ENCODE measurements around the gene PAN2.
A peak's percentile ranks its signal among the peaks of the same experiment; 100 is the strongest.
"Not testable (repeated sequence)": the region's sequence is repeated elsewhere in the genome, so short reads cannot be mapped to it uniquely, and the experiment has no call there.

Gene PAN2

GRCh38 chr12:56286044-56286830, 47.6 kb downstream of the PAN2 start:
- no peaks in the 10 kb centered on the region for H3K27me3 ChIP-seq (ENCODE audit: insufficient read depth, poor library complexity, severe bottlenecking)
- H3K27ac ChIP-seq (replicated peaks) = peak overlapping the region; percentile 22
- TF ChIP-seq CTCF (IDR thresholded peaks at IDR 0.05; ENCODE audit: insufficient read depth, low read length) = no peak
- no peak for TF ChIP-seq GABPA (IDR thresholded peaks at IDR 0.05; ENCODE audit: low read depth)
- TF ChIP-seq, protein P1, sequence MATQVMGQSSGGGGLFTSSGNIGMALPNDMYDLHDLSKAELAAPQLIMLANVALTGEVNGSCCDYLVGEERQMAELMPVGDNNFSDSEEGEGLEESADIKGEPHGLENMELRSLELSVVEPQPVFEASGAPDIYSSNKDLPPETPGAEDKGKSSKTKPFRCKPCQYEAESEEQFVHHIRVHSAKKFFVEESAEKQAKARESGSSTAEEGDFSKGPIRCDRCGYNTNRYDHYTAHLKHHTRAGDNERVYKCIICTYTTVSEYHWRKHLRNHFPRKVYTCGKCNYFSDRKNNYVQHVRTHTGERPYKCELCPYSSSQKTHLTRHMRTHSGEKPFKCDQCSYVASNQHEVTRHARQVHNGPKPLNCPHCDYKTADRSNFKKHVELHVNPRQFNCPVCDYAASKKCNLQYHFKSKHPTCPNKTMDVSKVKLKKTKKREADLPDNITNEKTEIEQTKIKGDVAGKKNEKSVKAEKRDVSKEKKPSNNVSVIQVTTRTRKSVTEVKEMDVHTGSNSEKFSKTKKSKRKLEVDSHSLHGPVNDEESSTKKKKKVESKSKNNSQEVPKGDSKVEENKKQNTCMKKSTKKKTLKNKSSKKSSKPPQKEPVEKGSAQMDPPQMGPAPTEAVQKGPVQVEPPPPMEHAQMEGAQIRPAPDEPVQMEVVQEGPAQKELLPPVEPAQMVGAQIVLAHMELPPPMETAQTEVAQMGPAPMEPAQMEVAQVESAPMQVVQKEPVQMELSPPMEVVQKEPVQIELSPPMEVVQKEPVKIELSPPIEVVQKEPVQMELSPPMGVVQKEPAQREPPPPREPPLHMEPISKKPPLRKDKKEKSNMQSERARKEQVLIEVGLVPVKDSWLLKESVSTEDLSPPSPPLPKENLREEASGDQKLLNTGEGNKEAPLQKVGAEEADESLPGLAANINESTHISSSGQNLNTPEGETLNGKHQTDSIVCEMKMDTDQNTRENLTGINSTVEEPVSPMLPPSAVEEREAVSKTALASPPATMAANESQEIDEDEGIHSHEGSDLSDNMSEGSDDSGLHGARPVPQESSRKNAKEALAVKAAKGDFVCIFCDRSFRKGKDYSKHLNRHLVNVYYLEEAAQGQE (IDR thresholded peaks at IDR 0.05; ENCODE audit: insufficient replicate concordance, low read depth) = no peak
- TF ChIP-seq POLR2AphosphoS5 (IDR thresholded peaks at IDR 0.05; ENCODE audit: low read depth) = no peak
- no peak for TF ChIP-seq SPI1 (IDR thresholded peaks at IDR 0.05; ENCODE audit: borderline replicate concordance, low read depth)
- no peak overlapping the region for H3K4me3 ChIP-seq (replicated peaks; ENCODE audit: insufficient read depth, low read length)
- DNase-seq (ENCODE audit: low read depth in 1 of 2, low spot score in 1 of 2) = no peak

GRCh38 chr12:56284263-56284662, 49.5 kb downstream of the PAN2 start:
- not testable (repeated sequence) for DNase-seq (ENCODE audit: low read depth in 1 of 2, low spot score in 1 of 2); H3K27me3 ChIP-seq (ENCODE audit: insufficient read depth, poor library complexity, severe bottlenecking); H3K4me3 ChIP-seq (replicated peaks; ENCODE audit: insufficient read depth, low read length); H3K27ac ChIP-seq (replicated peaks)

GRCh38 chr12:56282579-56282978, 51.2 kb downstream of the PAN2 start:
- no peak overlapping the region for H3K4me3 ChIP-seq (replicated peaks; ENCODE audit: insufficient read depth, low read length)
- no peaks in the 10 kb centered on the region for H3K27me3 ChIP-seq (ENCODE audit: insufficient read depth, poor library complexity, severe bottlenecking)
- TF ChIP-seq SPI1 (IDR thresholded peaks at IDR 0.05; ENCODE audit: borderline replicate concordance, low read depth) (no peak), GABPA (IDR thresholded peaks at IDR 0.05; ENCODE audit: low read depth) (no peak), POLR2AphosphoS5 (IDR thresholded peaks at IDR 0.05; ENCODE audit: low read depth) (no peak), CTCF (IDR thresholded peaks at IDR 0.05; ENCODE audit: insufficient read depth, low read length) (no peak)
- TF ChIP-seq, protein P1 (IDR thresholded peaks at IDR 0.05; ENCODE audit: insufficient replicate concordance, low read depth) = no peak
- H3K27ac ChIP-seq (replicated peaks) = no peak overlapping the region
- no peak for DNase-seq (ENCODE audit: low read depth in 1 of 2, low spot score in 1 of 2)

GRCh38 chr12:56282030-56282429, 51.8 kb downstream of the PAN2 start:
- DNase-seq (ENCODE audit: low read depth in 1 of 2, low spot score in 1 of 2) = no peak
- TF ChIP-seq POLR2AphosphoS5 (IDR thresholded peaks at IDR 0.05; ENCODE audit: low read depth) = no peak
- no peak for TF ChIP-seq CTCF (IDR thresholded peaks at IDR 0.05; ENCODE audit: insufficient read depth, low read length)
- no peak for TF ChIP-seq GABPA (IDR thresholded peaks at IDR 0.05; ENCODE audit: low read depth)
- TF ChIP-seq SPI1 (IDR thresholded peaks at IDR 0.05; ENCODE audit: borderline replicate concordance, low read depth) = no peak
- TF ChIP-seq, protein P1 (IDR thresholded peaks at IDR 0.05; ENCODE audit: insufficient replicate concordance, low read depth) = no peak
- Histone ChIP-seq H3K4me3 (replicated peaks; ENCODE audit: insufficient read depth, low read length) (no peak overlapping the region), H3K27ac (replicated peaks) (no peak overlapping the region), H3K27me3 (ENCODE audit: insufficient read depth, poor library complexity, severe bottlenecking) (no peaks in the 10 kb centered on the region)
